PC-9 (cell line): ENCODE measurements around the gene PEX13. TPM values are rescaled to one million over a fixed set of nuclear protein-coding genes. Genes with fewer than 3 reads are reported as not detected.

ENCODE experiments used
- Bru-seq: library from RNA; stranded (reverse); fragments of 400-500 nt; gene quantifications from one replicate; lab custom pipeline; 2021; lab: Mats Ljungman, UMichigan
- BruChase-seq, 2 experiments: library from RNA; stranded (reverse); fragments of 400-500 nt; gene quantifications; one replicate each; lab custom pipeline; 2021; lab: Mats Ljungman, UMichigan
- BruUV-seq: library from RNA; stranded (reverse); fragments of 400-500 nt; replicated peaks from 2 replicates; lab custom pipeline; 2021; lab: Mats Ljungman, UMichigan
- CTCF ChIA-PET: fragments of 300-600 bp; sonication (Branson Sonifier 250); formaldehyde crosslinking; loops from one replicate; lab custom pipeline; 2022; ENCODE audit warnings: antibody characterized with exemption; lab: Charles Lee
- POLR2A ChIA-PET: fragments of 300-600 bp; sonication (Branson Sonifier 250); formaldehyde crosslinking; loops from one replicate; lab custom pipeline; 2022; ENCODE audit warnings: antibody characterized with exemption; ENCODE audit not compliant: unreplicated experiment; lab: Charles Lee
- DNase-seq, 2 experiments: peaks; one replicate each; pipeline versions ENCODE4 v3.0.0 to v3.0.0-alpha.2; 2015 to 2022; ENCODE audit warnings: mixed read lengths in 1 of 2
- H2AFZ ChIP-seq: fragments of 200-600 bp; sonication (generic); 2 replicates; pipeline ENCODE4 v1.8.1; 2017; ENCODE audit warnings: antibody characterized with exemption
- H3F3A ChIP-seq: fragments of 200-600 bp; sonication (generic); 2 replicates; pipeline ENCODE4 v1.8.1; 2017; ENCODE audit warnings: antibody characterized with exemption, mild to moderate bottlenecking, low read depth; ENCODE audit not compliant: insufficient read depth
- H3K27ac ChIP-seq: fragments of 200-600 bp; sonication (generic); 2 replicates; pipeline ENCODE4 v1.6.1; 2016; ENCODE audit warnings: mixed run types
- H3K27me3 ChIP-seq: fragments of 200-600 bp; sonication (generic); 2 replicates; pipeline ENCODE4 v1.6.1; 2016; ENCODE audit warnings: low read depth, mixed run types; ENCODE audit not compliant: insufficient read depth
- H3K36me3 ChIP-seq: fragments of 200-600 bp; sonication (generic); 2 replicates; pipeline ENCODE4 v1.6.1; 2016; ENCODE audit warnings: low read depth, mixed run types
- H3K4me1 ChIP-seq: fragments of 200-600 bp; sonication (generic); replicated peaks from 2 replicates; pipeline ENCODE4 v1.6.1; 2016; ENCODE audit warnings: mixed run types; ENCODE audit not compliant: insufficient read depth
- H3K4me2 ChIP-seq: fragments of 200-600 bp; sonication (generic); 2 replicates; pipeline ENCODE4 v1.6.1; 2017; ENCODE audit warnings: mixed run types
- H3K4me3 ChIP-seq: fragments of 200-600 bp; sonication (generic); 2 replicates; pipeline ENCODE4 v1.6.1; 2016; ENCODE audit warnings: mixed run types
- H3K79me2 ChIP-seq: fragments of 200-600 bp; sonication (generic); 2 replicates; pipeline ENCODE4 v1.6.1; 2017; ENCODE audit warnings: low read depth, mixed run types
- H3K9me2 ChIP-seq: fragments of 200-600 bp; sonication (generic); 2 replicates; pipeline ENCODE4 v1.8.1; 2017; ENCODE audit warnings: mild to moderate bottlenecking; ENCODE audit not compliant: insufficient read depth
- H3K9me3 ChIP-seq: fragments of 200-600 bp; sonication (generic); 2 replicates; pipeline ENCODE4 v1.8.1; 2016; ENCODE audit warnings: low read depth; ENCODE audit not compliant: insufficient read depth
- H4K20me1 ChIP-seq: fragments of 200-600 bp; sonication (generic); 2 replicates; pipeline ENCODE4 v1.8.1; 2017; ENCODE audit not compliant: insufficient read depth
- EZH2 ChIP-seq: fragments of 200-600 bp; sonication (generic); IDR thresholded peaks from 2 replicates; pipeline ENCODE4 v1.8.0; 2017; ENCODE audit warnings: antibody characterized with exemption, low read depth
- intact Hi-C: fragments of 100-400 bp; cut with micrococcal nuclease; formaldehyde crosslinking; loops from one replicate; pipeline ENCODE4 v1.10.0; 2022; ENCODE audit not compliant: unreplicated experiment
- long read RNA-seq: library from polyadenylated mRNA; stranded (forward); transcript quantifications from one replicate; pipeline ENCODE4 v2.0.0, GENCODE V29; 2022
- total RNA-seq: library from RNA; stranded (reverse); gene quantifications from 2 replicates; pipeline ENCODE4 v1.2.3, GENCODE V29; 2021
- TF ChIP-seq, protein P1 (sequence below): fragments of 200-600 bp; sonication (generic); conservative IDR thresholded peaks from 2 replicates; pipeline ENCODE4 v1.6.1; 2017; ENCODE audit warnings: mixed run types, antibody characterized with exemption, mild to moderate bottlenecking, moderate library complexity

PEX13 gene
- total RNA-seq, result 28.4 and 32.4 TPM in 2 replicates
- Bru-seq, nascent RNA, result percentile 93 among the genes with signal in this experiment
- percentile 95 among the genes with signal in this experiment for BruChase-seq, experiment 1, labeled RNA remaining after a 2-hour chase
- percentile 85 among the genes with signal in this experiment for BruChase-seq, experiment 2, labeled RNA remaining after a 6-hour chase
- long read RNA-seq, full-length matches to known transcripts, result 35 of 48 reads
- long read RNA-seq, partial matches to known transcripts, result 5 of 48 reads
- long read RNA-seq, other reads (novel, unspliced or antisense), result 8 of 48 reads

DNA sequence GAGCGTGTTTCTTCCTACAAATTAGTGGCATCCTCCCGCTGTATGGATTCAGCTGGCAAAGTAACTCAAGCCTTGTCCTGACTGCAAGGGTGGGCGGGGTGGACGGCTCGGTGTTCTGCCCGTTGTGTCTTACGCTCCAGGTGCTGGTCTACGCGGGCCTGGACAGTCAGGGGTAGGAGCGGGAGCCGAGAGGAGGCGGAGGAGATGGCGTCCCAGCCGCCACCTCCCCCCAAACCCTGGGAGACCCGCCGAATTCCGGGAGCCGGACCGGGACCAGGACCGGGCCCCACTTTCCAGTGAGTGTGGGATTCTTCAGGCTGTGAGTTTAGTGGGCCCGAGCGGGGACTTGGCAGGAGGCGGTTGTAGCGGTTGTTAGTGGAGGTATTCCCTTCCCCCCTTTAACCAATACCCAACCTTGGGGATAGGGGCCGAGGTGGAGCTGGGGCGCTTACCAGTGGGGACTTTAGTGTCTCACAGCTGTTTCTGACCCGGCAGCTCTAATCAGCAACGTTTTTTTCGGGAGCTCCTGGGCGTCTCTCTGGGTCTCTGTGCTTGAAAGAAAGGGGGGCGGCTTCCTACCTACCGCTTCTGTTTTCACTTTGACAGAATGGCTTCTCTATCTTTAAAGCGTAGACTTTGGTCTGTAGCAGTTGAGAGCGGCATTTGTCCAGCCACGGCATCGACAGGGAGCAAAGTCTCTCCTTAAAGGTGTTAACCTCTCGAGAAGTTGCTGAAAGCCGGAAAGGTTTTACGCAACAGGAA lies at the start of gene PEX13, which contains the start of gene PUS10:
PEX13 (plus strand) TSS at position 165 of the 762 bp plus-strand sequence; CDS start at position 205, 40 bp downstream.
PUS10 (minus strand) TSS at position 700 of the 762 bp plus-strand sequence. CDS start 6,365 bp downstream, outside the sequence.
- Histone ChIP-seq H3K4me3 (peak within 1 kb of the TSS; percentile 87), H3K9me2 (no peaks in the 10 kb centered on the region), H3K36me3 (peaks cover 21% of the 10 kb centered on the region), H3K27ac (peak within 1 kb of the TSS; percentile 98), H3K4me1 (peaks cover 46% of the 10 kb centered on the region), H3K27me3 (no peaks in the 10 kb centered on the region), H2AFZ (peak within 1 kb of the TSS; percentile 84), H3K79me2 (peaks cover 71% of the 10 kb centered on the region), H4K20me1 (peaks cover 12% of the 10 kb centered on the region), H3K9me3 (no peaks in the 10 kb centered on the region; the same call in 1 of the 2 replicates), H3K4me2 (peak within 1 kb of the TSS; percentile 85), H3F3A (peaks cover 58% of the 10 kb centered on the region)
- BruUV-seq, result TSS peak; percentile 70
- peak; percentile 72 to 79 for DNase-seq
- POLR2A ChIA-PET, result interaction anchor here (0.5 kb wide), 1 partner anchor 246 kb away, joined by 3 read pairs; no protein-coding TSS in a partner anchor
- intact Hi-C loops, result loop anchor here (1.0 to 10.0 kb wide), 4 partner anchors 12 to 157 kb away; partner anchors contain the start of genes REL and SANBR
- CTCF ChIA-PET, result no interaction called here
- no peak for TF ChIP-seq EZH2
- TF ChIP-seq, protein P1, sequence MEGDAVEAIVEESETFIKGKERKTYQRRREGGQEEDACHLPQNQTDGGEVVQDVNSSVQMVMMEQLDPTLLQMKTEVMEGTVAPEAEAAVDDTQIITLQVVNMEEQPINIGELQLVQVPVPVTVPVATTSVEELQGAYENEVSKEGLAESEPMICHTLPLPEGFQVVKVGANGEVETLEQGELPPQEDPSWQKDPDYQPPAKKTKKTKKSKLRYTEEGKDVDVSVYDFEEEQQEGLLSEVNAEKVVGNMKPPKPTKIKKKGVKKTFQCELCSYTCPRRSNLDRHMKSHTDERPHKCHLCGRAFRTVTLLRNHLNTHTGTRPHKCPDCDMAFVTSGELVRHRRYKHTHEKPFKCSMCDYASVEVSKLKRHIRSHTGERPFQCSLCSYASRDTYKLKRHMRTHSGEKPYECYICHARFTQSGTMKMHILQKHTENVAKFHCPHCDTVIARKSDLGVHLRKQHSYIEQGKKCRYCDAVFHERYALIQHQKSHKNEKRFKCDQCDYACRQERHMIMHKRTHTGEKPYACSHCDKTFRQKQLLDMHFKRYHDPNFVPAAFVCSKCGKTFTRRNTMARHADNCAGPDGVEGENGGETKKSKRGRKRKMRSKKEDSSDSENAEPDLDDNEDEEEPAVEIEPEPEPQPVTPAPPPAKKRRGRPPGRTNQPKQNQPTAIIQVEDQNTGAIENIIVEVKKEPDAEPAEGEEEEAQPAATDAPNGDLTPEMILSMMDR, result no peak

GRCh38 chr2:60972889-60973656 lies 44.4 kb upstream of the PEX13 start:
- intact Hi-C loops, result no loop called here
- no TSS peak for BruUV-seq
- H3K9me2 ChIP-seq, result no peaks in the 10 kb centered on the region
- no peak for DNase-seq
- TF ChIP-seq EZH2, result no peak
- TF ChIP-seq, protein P1, result no peak
- peaks cover 5% of the 10 kb centered on the region for H3K4me1 ChIP-seq
- H3K79me2 ChIP-seq, result no peaks in the 10 kb centered on the region
- H3F3A ChIP-seq, result no peaks in the 10 kb centered on the region
- H3K4me2 ChIP-seq, result no peak overlapping the region
- CTCF ChIA-PET, result no interaction called here
- no peaks in the 10 kb centered on the region for H3K9me3 ChIP-seq
- no peaks in the 10 kb centered on the region for H4K20me1 ChIP-seq
- H2AFZ ChIP-seq, result no peak overlapping the region
- no peaks in the 10 kb centered on the region for H3K36me3 ChIP-seq
- H3K27me3 ChIP-seq, result no peaks in the 10 kb centered on the region
- no peak overlapping the region for H3K4me3 ChIP-seq
- POLR2A ChIA-PET, result no interaction called here
- H3K27ac ChIP-seq, result no peak overlapping the region

GRCh38 chr2:60973705-60974104 lies 43.8 kb upstream of the PEX13 start:
- Histone ChIP-seq H3K4me1 (peaks cover 5% of the 10 kb centered on the region), H3F3A (no peaks in the 10 kb centered on the region), H3K36me3 (no peaks in the 10 kb centered on the region), H3K4me2 (no peak overlapping the region), H3K4me3 (no peak overlapping the region), H3K79me2 (no peaks in the 10 kb centered on the region), H4K20me1 (no peaks in the 10 kb centered on the region), H3K27ac (no peak overlapping the region), H3K27me3 (no peaks in the 10 kb centered on the region), H3K9me2 (no peaks in the 10 kb centered on the region), H2AFZ (no peak overlapping the region), H3K9me3 (no peaks in the 10 kb centered on the region)
- ChIA-PET CTCF (no interaction called here), POLR2A (no interaction called here)
- TF ChIP-seq, protein P1, result no peak
- no peak for TF ChIP-seq EZH2
- intact Hi-C loops, result no loop called here
- no peak for DNase-seq
- no TSS peak for BruUV-seq
